Tibial nerve (tissue), 4 donors: ENCODE results near the gene SLC6A6. TPM values are rescaled to one million over a fixed set of nuclear protein-coding genes. Genes with fewer than 3 reads are reported as not detected.

ENCODE experiments used
- DNase-seq, 2 donors: peaks; one replicate each; pipeline ENCODE4 v3.0.0-alpha.2; 2019; ENCODE audit warnings: low spot score in 2 of 2
- H3K27ac ChIP-seq, 4 donors: fragments of 200-600 bp; sonication (generic) in 3 of 4; one replicate each; pipeline ENCODE4 v1.5.1; 2017 to 2019; ENCODE audit warnings: mild to moderate bottlenecking in 1 of 4
- H3K27me3 ChIP-seq, 2 donors: fragments of 200-600 bp; sonication (generic) in 1 of 2; one replicate each; pipeline versions ENCODE4 v1.5.1 to v1.6.0; 2017 to 2019
- H3K36me3 ChIP-seq, 3 donors: fragments of 200-600 bp; sonication (generic); one replicate each; pipeline ENCODE4 v1.5.1; 2018 to 2019
- H3K4me1 ChIP-seq, 4 donors: fragments of 200-600 bp; sonication (generic) in 3 of 4; one replicate each; pipeline ENCODE4 v1.5.1; 2017 to 2019
- H3K4me3 ChIP-seq, 4 donors: fragments of 200-600 bp; sonication (generic) in 3 of 4; one replicate each; pipeline ENCODE4 v1.5.1; 2017 to 2019; ENCODE audit warnings: mild to moderate bottlenecking in 1 of 4, moderate library complexity in 1 of 4
- H3K9me3 ChIP-seq, 4 donors: fragments of 200-600 bp; sonication (generic) in 3 of 4; one replicate each; pipeline ENCODE4 v1.5.1; 2017 to 2019
- CTCF ChIP-seq, 5 experiments: fragments of 200-600 bp in 3 of 5; fragments of 450-650 bp in 2 of 5; sonication (generic) in 3 of 5; IDR thresholded peaks; one replicate each; pipeline ENCODE4 v1.5.1; 2016 to 2019; ENCODE audit warnings: antibody characterized with exemption in 5 of 5, mild to moderate bottlenecking in 3 of 5, moderate library complexity in 2 of 5
- EP300 ChIP-seq, 2 donors: sonication (generic); formaldehyde crosslinking; IDR thresholded peaks; one replicate each; pipeline ENCODE4 v1.6.1; 2017; ENCODE audit warnings: antibody characterized with exemption in 2 of 2, mild to moderate bottlenecking in 1 of 2
- POLR2A ChIP-seq, 2 donors: fragments of 450-650 bp; IDR thresholded peaks; one replicate each; pipeline ENCODE4 v1.6.1; 2017; ENCODE audit warnings: antibody characterized with exemption in 2 of 2, mild to moderate bottlenecking in 2 of 2, moderate library complexity in 2 of 2
- WGBS, 2 donors: methylation state at CpG; one replicate each; pipeline ENCODE4 v1.1.5; 2018; 5-methylcytosine and 5-hydroxymethylcytosine counted together
- total RNA-seq, 4 donors: library from RNA; depleted of rRNA; stranded (reverse); fragments of >200 nt; gene quantifications; one replicate each; pipeline ENCODE4 v1.1.0, GENCODE V29; 2016

SLC6A6 gene
- total RNA-seq, 4 donors from 2014 or later = 11.8 to 24.9 (median 13.5) TPM

DNA sequence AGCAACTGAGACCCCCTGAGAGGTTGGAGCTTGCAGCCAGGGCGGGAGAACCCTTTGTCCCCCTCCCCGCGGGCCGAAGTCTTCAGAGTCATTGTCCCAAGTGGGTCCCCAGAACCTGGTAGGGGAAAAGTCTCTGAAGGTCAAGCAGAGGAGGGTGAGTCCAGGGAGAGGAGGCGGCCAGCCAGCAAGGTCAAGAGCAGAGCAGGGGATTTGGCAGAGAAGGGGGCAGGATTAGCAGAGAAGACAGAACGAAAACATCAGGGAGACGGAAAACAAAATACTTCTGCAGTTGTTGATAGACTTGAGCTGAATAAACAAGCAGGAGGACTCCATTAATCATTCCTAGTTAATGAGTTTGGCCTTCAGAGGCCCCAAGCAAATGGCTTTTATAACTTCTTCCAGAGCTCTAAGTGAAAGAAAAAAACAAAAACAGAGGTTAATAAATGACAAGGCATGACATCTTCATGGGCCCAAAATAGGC lies 71.0 kb downstream of the SLC6A6 start:
- TF ChIP-seq POLR2A (IDR thresholded peaks at IDR 0.05) (no peak), EP300 (IDR thresholded peaks at IDR 0.05) (no peak), CTCF (IDR thresholded peaks at IDR 0.05) (no peak)
- Histone ChIP-seq H3K4me3 (no peak overlapping the region), H3K27me3 (no peaks in the 10 kb centered on the region), H3K36me3 (peaks cover 0 to 56% (median 0%) of the 10 kb centered on the region in 3 donors), H3K9me3 (no peaks in the 10 kb centered on the region), H3K27ac (no peak overlapping the region), H3K4me1 (peaks cover 0 to 29% (median 3%) of the 10 kb centered on the region in 4 donors)
- no peak for DNase-seq
- WGBS, 2 donors = 60 to 79% methylated on average over 7 of the region's 7 CpGs

DNA sequence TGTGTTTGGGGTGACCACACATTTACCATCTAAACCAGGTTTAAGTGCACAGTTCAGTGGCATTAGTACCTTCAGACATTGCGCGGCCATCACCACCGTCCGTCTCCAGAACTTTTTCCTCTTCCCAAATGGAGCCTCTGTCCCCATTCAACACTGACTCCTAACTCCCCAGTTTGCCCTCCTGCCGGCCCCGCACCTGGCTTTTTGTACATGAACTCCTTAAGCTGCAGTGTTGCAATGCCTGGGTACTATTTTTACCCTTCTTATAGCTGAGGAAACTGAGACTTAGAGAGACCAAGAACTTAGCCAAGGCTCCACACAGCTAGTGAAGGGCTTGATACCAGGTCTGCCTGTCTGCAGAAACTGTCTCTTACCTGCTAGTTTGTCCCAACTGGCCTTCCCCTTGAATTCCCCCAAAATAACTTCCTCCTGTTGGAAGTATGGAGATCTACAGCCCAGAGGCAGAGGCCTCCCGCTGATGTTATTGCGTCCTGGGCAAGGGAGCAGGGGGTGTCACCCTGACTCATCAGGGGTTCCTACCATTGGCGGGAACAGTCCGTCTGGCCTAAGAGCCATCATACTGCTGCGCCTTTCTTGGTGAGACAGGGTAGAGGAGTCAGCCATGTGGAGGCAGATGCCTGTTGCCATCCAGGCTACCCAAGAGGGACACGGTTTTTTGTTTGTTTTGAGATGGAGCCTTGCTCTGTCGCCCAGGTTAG lies 72.1 kb downstream of the SLC6A6 start:
- H3K4me1 ChIP-seq = peaks cover 0 to 32% (median 3%) of the 10 kb centered on the region in 4 donors
- no peaks in the 10 kb centered on the region for H3K9me3 ChIP-seq
- no peak overlapping the region for H3K4me3 ChIP-seq
- whole genome bisulfite sequencing, 2 donors = 94 to 96% methylated on average over 11 of the region's 13 CpGs
- DNase-seq = no peak
- H3K27ac ChIP-seq = no peak overlapping the region
- H3K27me3 ChIP-seq = no peaks in the 10 kb centered on the region
- no peak for TF ChIP-seq EP300 (IDR thresholded peaks at IDR 0.05)
- no peak for TF ChIP-seq POLR2A (IDR thresholded peaks at IDR 0.05)
- no peak for TF ChIP-seq CTCF (IDR thresholded peaks at IDR 0.05)
- H3K36me3 ChIP-seq = peaks cover 0 to 57% (median 0%) of the 10 kb centered on the region in 3 donors

- no peak overlapping the region for H3K4me3 ChIP-seq
- H3K36me3 ChIP-seq = peaks cover 0 to 56% (median 0%) of the 10 kb centered on the region in 3 donors
- DNase-seq = no peak
- H3K27me3 ChIP-seq = no peaks in the 10 kb centered on the region
- no peak overlapping the region for H3K27ac ChIP-seq
- 40 to 45% methylated on average over 7 of the region's 7 CpGs for WGBS, 2 donors
- TF ChIP-seq CTCF (IDR thresholded peaks at IDR 0.05) = no peak
- TF ChIP-seq EP300 (IDR thresholded peaks at IDR 0.05) = no peak
- no peak for TF ChIP-seq POLR2A (IDR thresholded peaks at IDR 0.05)
- peaks cover 0 to 42% (median 3%) of the 10 kb centered on the region in 4 donors for H3K4me1 ChIP-seq
- H3K9me3 ChIP-seq = no peaks in the 10 kb centered on the region
These were observed 73.2 kb downstream of the SLC6A6 start for GRCh38 chr3:14475621-14476020.

DNA sequence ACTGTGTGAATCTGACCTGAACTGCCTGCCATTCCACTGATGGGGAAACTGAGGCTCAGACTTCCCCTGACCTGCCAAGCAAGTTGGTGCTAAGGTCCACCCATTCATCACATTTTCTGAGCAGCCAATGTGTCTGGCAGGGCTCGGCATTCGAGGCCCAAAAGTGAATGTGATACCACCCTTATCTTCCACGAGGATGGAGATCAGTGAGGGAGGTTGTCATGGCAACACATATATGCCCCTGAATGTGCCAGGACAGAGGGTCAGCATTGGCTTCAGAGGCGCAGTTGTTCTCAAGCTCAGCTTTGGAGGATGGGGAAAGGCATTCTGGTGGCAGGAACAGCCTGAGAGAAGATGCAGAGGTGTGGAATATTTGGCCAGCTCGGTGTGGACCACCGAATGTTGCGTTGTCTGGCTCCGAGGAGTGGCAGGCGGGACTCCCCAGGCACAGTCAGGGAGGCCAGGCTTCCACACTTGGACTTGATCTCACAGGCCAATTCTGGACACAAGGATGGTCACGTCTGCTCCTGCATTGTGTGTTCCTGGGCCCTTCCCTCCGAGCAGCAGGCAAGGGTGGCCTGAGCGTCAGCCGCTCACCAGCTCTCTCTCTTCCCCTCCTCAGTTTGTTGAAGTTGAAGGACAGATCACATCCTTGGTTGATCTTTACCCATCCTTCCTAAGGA lies 74.3 kb downstream of the SLC6A6 start:
- TF ChIP-seq POLR2A (IDR thresholded peaks at IDR 0.05) (no peak), EP300 (IDR thresholded peaks at IDR 0.05) (no peak), CTCF (IDR thresholded peaks at IDR 0.05) (no peak)

More for the DNA sequence above, 74.3 kb downstream of the SLC6A6 start:
- peaks cover 0 to 53% (median 5%) of the 10 kb centered on the region in 4 donors for H3K4me1 ChIP-seq
- no peak overlapping the region for H3K4me3 ChIP-seq
- no peaks in the 10 kb centered on the region for H3K9me3 ChIP-seq
- H3K27ac ChIP-seq = no peak overlapping the region
- 87 to 91% methylated on average over 13 of the region's 13 CpGs for WGBS, 2 donors
- no peaks in the 10 kb centered on the region for H3K27me3 ChIP-seq
- DNase-seq = no peak
- H3K36me3 ChIP-seq = peaks cover 0 to 52% (median 0%) of the 10 kb centered on the region in 3 donors
